ENCODE data around the gene LY6G6F.

LY6G6F gene

DNA sequence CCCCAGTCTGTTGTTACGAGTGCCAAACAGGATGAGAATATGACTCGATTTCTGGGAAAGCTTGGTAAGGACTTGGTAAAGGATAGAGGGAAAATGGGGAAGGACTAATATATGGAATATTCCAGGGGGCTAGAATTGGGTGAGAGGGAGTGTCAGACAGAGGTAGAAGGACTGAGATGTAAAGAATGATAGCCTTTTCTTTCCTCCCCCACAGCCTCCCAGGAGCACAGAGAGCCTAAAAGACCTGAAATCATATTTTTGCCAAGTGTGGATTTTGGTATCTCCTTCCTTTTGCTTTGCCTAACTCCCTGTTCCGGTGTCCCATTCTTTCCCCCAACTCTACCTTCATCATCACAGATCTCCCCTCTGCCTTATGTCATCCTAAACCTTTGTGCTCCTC lies 36.2 kb downstream of the LY6G6F start:
- no peak for DNase-seq

DNA sequence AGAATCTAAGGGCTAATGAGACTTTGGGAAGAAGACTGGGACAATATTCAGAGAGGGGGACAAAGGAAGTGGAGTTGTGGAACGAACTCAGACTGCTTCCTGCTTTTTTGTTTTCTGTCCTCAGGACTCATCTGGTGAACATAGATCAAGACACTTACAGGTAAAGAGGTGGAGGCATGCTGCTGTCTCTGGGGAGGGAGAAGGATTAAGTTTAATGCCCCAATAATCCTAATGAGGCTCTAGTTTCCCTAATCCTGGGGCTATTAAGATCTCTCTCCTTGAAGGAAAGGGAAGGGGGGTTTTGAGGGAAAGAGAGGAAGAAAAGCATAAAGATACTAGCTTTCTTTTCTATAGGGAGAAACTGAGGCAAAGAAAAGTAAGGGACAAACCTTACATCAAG lies 37.8 kb downstream of the LY6G6F start:
- no peak for DNase-seq

DNA sequence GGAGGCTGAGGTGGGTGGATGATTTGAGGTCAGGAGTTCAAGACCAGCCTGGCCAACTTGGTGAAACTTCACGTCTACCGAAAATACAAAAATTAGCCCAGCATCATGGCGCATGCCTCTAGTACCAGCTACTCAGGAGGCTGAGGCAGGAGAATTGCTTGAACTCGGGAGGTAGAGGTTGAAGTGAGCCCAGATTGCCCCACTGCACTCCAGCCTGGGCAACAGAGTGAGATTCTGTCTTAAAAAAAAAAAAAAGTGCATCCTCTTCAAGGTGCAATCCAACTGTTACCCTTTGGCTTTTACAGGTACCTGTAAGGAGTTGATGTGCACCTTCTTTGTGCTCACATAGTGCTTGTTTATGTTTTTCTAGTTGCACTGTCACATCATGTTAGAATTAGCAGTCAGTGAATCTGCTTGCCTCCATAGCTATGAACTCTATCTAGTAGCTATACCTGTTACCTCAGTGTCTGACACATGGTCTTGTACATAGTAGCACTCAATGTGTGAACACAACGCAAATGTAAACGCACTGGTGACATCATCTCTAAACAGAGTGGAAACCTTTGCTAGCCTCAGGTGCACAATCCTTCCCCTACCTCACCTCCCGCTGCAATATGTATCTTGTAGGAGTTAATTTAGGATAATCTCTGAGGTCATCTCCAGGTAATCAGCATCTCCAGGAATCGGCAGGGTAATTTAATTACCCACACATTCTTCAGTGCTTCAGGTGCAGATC lies 42.8 kb downstream of the LY6G6F start:
- DNase-seq, result no peak

DNA sequence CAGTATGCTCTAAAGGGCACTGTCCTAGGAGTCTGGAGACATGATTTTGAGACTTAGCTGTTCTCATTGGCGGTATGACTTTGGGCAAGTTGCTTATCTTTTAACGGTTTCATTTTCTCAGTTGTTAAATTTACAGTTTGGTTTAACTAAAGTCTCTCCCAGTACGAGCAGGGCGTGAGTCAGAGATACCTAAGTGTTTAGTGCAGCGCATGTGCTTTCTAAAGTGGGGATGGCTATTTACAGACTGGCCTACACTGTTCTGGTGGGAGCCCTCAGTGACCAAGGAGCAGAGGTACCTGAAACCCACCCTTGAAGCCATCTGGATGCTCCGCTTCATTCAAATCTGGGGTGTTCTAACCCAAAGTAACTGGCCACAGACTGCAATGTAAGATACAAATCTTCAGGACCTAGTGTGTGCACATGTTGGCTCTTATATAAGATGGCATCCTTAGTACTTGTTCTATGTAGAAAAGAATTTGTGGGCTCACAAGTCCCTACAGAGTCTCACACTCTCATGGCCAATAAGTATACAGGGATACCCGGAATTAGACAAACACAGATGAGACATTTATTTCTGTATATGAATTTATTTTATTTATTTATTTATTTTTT lies 43.9 kb downstream of the LY6G6F start:
- DNase-seq, result no peak

GRCh38 chr6:31752739-31753319 lies 46.2 kb downstream of the LY6G6F start:
- DNase-seq, result no peak

DNA sequence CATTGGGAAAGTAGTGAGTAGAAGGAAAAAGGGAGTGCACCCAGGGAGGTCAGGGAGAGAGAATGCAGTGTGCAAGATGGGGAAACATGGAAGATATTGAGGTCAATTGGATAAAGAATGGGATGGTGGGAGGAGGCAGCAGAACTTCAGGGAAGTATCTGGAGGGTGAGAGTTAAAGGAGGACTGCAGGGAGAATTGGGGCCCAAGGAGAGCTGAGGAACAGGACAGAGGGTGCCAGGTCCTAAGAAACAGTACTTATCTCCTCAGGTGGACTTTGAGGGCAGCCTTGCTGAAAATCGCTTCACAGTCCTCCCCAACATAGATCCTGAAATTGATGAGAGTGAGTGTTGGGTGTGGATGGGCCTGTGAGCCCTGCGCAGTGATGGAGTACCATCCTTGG lies 51.6 kb downstream of the LY6G6F start:
- no peak for DNase-seq
